ENCODE results near the gene C20orf144.

The C20orf144 gene

DNA sequence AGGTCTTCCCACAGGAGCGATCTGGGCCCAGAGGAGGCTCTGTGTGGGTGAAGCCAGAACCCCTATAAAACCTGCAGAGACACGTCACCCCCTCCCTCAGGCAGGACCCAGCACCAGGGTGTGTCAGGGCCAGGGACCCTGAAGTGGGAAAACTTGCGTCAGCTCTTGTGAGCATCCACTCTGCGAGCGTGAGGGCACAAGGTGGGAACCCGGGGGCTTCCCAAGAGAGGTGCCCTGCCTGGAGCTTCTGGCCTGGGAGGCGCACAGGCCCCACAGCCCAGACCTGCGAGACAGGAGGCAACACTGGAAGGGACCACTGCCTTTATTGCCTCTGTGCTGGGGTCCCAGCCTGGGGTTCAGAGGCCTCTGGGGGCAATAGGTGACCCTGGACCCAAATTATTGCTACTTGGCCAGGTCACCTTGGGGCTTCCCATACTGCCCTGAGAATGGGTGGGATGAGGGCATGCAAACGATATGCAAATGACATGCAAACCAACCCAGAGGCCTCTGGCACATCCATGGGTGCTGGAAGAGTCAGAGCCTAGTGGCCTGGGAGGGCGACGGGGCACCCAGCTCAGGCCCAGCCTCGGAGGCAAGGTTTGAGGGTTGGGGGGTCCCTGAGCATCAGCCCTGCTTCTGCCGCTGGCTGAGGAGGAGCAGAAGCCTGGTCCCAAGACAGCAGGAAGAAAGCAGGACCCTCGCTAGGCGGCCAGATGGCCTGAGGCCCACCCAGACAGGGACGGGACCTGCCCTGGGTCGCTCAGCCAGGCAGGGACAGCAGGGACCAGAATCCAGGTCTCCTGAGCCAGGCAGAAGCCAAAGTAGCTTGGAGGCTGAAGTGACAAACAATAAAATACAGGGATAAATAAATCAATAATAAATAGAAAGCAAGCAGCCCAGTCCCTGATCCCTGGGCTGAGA is 5.1 kb upstream of the C20orf144 start:
- Histone ChIP-seq H3K4me1 (ENCODE audit: control insufficient read depth, insufficient read depth, low read length, poor library complexity, severe bottlenecking) (no peaks in the 10 kb centered on the region), H3K9me3 (ENCODE audit: control insufficient read depth, low read length) (no peaks in the 10 kb centered on the region), H3K36me3 (ENCODE audit: control insufficient read depth, insufficient read depth, low read length) (peaks cover 25% of the 10 kb centered on the region), H3K27ac (ENCODE audit: low read depth, low read length, severe bottlenecking) (no peak overlapping the region), H3K4me3 (ENCODE audit: extremely low read depth, insufficient read depth, low read length, poor library complexity, severe bottlenecking) (no peak overlapping the region)
- 92 to 95% methylated on average over 14 to 15 of the region's 17 CpGs for WGBS, 2 experiments (ENCODE audit: insufficient coverage in 2 of 2)

DNA sequence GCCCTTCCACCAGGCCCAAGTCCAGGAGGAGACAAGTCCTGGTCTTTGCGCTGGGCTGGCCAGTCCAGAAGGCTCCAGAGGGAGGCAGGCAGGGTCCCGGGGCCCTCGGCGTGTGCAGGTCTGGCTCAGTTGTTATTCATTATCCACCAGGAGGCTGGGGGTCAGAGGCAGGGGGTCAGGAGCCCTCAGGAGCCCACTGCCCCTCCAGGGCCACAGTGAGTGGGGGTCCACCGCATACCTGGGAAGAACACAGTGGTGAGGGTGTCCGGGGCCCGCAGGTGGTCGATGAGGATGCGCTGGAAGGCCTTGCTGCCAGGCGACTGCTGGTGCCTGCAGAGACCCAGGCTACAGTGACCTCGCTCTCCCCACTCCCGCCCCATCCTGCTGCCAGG is 4.4 kb upstream of the C20orf144 start:
- H3K4me3 ChIP-seq (ENCODE audit: extremely low read depth, insufficient read depth, low read length, poor library complexity, severe bottlenecking), result no peak overlapping the region
- no peaks in the 10 kb centered on the region for H3K9me3 ChIP-seq (ENCODE audit: control insufficient read depth, low read length)
- no peak overlapping the region for H3K27ac ChIP-seq (ENCODE audit: low read depth, low read length, severe bottlenecking)
- no peaks in the 10 kb centered on the region for H3K4me1 ChIP-seq (ENCODE audit: control insufficient read depth, insufficient read depth, low read length, poor library complexity, severe bottlenecking)
- WGBS, 2 experiments (ENCODE audit: insufficient coverage in 2 of 2), result 95 to 99% methylated on average over 7 to 12 of the region's 12 CpGs
- peaks cover 25% of the 10 kb centered on the region for H3K36me3 ChIP-seq (ENCODE audit: control insufficient read depth, insufficient read depth, low read length)

DNA sequence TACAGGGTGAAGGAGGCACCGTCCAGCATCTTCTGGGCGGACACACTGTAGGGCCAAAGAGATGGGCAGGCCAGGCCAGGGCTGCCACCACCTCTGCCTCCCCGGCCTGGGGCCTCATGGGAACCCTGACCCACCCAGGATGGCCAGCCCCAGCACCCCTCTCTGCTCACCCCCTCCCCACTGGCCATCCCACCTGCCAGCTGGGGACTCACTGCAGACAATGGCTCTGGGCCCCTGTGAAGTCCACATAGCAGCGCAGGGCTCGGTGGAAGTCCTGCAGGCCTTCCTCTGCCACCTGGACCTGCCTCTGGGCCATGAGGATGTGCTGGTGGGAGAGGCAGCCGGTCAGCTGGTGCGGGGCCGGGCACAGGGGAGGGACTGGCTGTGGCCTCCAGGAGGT is 3.6 kb upstream of the C20orf144 start:
- Histone ChIP-seq H3K4me3 (ENCODE audit: extremely low read depth, insufficient read depth, low read length, poor library complexity, severe bottlenecking) (no peak overlapping the region), H3K27ac (ENCODE audit: low read depth, low read length, severe bottlenecking) (no peak overlapping the region), H3K4me1 (ENCODE audit: control insufficient read depth, insufficient read depth, low read length, poor library complexity, severe bottlenecking) (no peaks in the 10 kb centered on the region), H3K9me3 (ENCODE audit: control insufficient read depth, low read length) (no peaks in the 10 kb centered on the region), H3K36me3 (ENCODE audit: control insufficient read depth, insufficient read depth, low read length) (peaks cover 25% of the 10 kb centered on the region)
- 98% methylated on average over 5 to 7 of the region's 8 CpGs for WGBS, 2 experiments (ENCODE audit: insufficient coverage in 2 of 2)

DNA sequence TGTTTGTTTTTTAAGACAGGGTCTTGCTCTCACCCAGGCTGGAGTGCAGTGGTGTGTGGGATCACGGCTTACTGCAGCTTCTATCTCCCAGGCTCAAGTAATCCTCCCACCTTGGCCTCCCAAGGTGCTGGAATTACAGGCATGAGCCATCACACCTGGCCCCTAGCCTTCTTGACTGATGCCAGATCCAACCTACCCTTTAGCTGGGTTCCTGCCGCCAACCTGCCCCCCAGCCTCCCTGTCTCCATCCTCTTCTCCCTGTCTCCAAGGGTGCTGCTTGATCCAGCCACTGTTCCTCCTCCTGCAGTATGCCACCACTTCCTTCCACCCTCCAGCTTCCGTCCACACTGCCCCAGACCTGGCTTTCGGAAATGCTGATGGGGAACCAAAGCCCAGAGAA is 3.2 kb upstream of the C20orf144 start:
- no peak overlapping the region for H3K4me3 ChIP-seq (ENCODE audit: extremely low read depth, insufficient read depth, low read length, poor library complexity, severe bottlenecking)
- WGBS, 2 experiments (ENCODE audit: insufficient coverage in 2 of 2), result 87 to 91% methylated on average over 4 of the region's 4 CpGs

DNA sequence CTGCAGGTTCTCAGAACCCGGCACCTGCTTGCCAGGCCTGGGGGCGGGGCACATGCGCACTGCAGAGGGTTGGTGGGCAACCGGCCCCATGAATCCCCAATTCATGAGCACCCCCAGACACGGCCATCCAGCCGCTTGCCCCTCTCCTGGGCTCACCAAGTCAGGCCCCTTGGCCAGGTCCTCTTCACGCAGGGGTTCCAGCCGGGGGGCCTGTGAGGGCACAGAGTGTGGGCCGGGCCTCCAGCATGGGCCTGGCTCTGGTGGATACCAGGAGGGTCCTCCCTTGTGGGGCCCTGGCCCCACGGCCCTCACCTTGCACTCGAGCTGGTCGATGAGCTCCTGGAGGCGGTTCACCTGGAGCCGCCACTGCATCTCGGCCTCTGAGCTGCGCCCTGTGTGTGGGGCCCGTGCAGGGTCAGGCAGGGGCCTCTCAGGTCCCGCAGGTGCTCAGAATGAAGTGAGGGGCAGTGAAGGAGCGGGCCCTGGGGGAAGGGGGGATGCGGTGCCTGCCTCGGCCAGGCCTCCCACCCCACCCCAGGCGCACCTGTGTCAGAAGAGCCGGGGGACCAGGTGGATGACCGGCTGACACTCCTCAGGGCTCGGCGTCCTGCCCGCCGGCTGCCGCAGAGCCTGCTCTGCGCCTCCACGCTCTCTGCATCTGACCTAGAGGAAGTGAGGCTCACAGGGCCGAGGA is 2.6 kb upstream of the C20orf144 start:
- Histone ChIP-seq H3K27ac (ENCODE audit: low read depth, low read length, severe bottlenecking) (no peak overlapping the region), H3K36me3 (ENCODE audit: control insufficient read depth, insufficient read depth, low read length) (peaks cover 25% of the 10 kb centered on the region), H3K9me3 (ENCODE audit: control insufficient read depth, low read length) (no peaks in the 10 kb centered on the region), H3K4me1 (ENCODE audit: control insufficient read depth, insufficient read depth, low read length, poor library complexity, severe bottlenecking) (peaks cover 3% of the 10 kb centered on the region), H3K4me3 (ENCODE audit: extremely low read depth, insufficient read depth, low read length, poor library complexity, severe bottlenecking) (no peak overlapping the region)
- 95% methylated on average over 24 to 27 of the region's 32 CpGs for WGBS, 2 experiments (ENCODE audit: insufficient coverage in 2 of 2)

More for the DNA sequence above, 3.2 kb upstream of the C20orf144 start:
- no peak overlapping the region for H3K27ac ChIP-seq (ENCODE audit: low read depth, low read length, severe bottlenecking)
- H3K36me3 ChIP-seq (ENCODE audit: control insufficient read depth, insufficient read depth, low read length), result peaks cover 25% of the 10 kb centered on the region
- no peaks in the 10 kb centered on the region for H3K4me1 ChIP-seq (ENCODE audit: control insufficient read depth, insufficient read depth, low read length, poor library complexity, severe bottlenecking)
- no peaks in the 10 kb centered on the region for H3K9me3 ChIP-seq (ENCODE audit: control insufficient read depth, low read length)

DNA sequence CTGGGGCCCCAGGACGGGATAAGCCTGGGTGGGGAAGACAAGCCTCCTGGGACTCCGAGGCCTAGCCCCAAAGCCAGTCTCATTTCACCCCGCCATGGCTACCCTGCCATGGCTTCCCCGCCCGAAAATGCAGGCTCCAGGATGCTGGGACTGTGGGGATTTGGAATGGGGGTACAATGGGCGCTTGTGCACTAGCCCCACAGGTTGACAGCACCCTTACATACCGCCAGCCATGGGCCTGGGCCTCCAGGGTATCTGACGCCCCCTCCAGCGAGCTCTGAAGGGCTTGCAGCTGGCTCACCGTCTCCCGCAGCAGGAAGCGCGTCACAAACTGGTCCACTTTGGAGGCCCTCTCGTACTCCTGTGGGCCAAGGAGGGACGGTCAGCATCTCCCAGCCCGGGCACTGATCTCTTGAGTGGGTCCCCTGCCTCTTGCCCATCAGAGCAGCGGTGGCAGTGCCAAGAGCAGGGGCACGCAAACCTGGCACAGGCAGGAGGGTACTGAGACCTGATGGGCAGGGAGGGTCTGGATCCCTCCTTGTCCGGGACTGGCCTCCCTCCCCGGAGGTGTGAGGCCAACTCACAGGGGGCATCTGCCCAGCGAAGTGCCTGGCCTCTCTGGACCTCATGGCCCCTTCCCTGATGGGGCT is 2.0 kb upstream of the C20orf144 start:
- WGBS, 2 experiments (ENCODE audit: insufficient coverage in 2 of 2), result 94% methylated on average over 18 of the region's 21 CpGs

DNA sequence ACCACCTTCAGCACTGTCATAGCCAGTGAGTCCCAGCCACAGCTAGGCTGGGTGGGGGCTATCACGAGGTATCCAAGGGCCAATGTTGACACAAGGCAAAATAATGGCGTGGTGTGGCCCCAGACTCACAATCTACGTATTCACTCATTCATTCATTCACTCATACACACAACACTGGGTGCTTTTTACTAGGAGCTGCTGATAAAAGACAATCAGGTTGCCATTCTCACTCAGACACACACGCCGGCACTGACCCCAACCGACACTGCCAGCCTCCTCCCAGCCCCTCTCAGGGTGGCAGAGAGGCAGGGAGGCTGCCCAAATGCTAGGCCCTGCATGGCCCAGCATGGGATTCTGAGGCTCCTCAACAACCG is 1.5 kb upstream of the C20orf144 start:
- H3K4me1 ChIP-seq (ENCODE audit: control insufficient read depth, insufficient read depth, low read length, poor library complexity, severe bottlenecking), result peaks cover 3% of the 10 kb centered on the region
- WGBS, 2 experiments (ENCODE audit: insufficient coverage in 2 of 2), result 97 to 98% methylated on average over 7 of the region's 7 CpGs
- H3K9me3 ChIP-seq (ENCODE audit: control insufficient read depth, low read length), result no peaks in the 10 kb centered on the region
- no peak overlapping the region for H3K4me3 ChIP-seq (ENCODE audit: extremely low read depth, insufficient read depth, low read length, poor library complexity, severe bottlenecking)
- no peak overlapping the region for H3K27ac ChIP-seq (ENCODE audit: low read depth, low read length, severe bottlenecking)
- H3K36me3 ChIP-seq (ENCODE audit: control insufficient read depth, insufficient read depth, low read length), result peaks cover 30% of the 10 kb centered on the region

More for the DNA sequence above, 2.0 kb upstream of the C20orf144 start:
- Histone ChIP-seq H3K36me3 (ENCODE audit: control insufficient read depth, insufficient read depth, low read length) (peaks cover 25% of the 10 kb centered on the region), H3K4me3 (ENCODE audit: extremely low read depth, insufficient read depth, low read length, poor library complexity, severe bottlenecking) (no peak overlapping the region), H3K9me3 (ENCODE audit: control insufficient read depth, low read length) (no peaks in the 10 kb centered on the region), H3K27ac (ENCODE audit: low read depth, low read length, severe bottlenecking) (no peak overlapping the region), H3K4me1 (ENCODE audit: control insufficient read depth, insufficient read depth, low read length, poor library complexity, severe bottlenecking) (peaks cover 3% of the 10 kb centered on the region)

DNA sequence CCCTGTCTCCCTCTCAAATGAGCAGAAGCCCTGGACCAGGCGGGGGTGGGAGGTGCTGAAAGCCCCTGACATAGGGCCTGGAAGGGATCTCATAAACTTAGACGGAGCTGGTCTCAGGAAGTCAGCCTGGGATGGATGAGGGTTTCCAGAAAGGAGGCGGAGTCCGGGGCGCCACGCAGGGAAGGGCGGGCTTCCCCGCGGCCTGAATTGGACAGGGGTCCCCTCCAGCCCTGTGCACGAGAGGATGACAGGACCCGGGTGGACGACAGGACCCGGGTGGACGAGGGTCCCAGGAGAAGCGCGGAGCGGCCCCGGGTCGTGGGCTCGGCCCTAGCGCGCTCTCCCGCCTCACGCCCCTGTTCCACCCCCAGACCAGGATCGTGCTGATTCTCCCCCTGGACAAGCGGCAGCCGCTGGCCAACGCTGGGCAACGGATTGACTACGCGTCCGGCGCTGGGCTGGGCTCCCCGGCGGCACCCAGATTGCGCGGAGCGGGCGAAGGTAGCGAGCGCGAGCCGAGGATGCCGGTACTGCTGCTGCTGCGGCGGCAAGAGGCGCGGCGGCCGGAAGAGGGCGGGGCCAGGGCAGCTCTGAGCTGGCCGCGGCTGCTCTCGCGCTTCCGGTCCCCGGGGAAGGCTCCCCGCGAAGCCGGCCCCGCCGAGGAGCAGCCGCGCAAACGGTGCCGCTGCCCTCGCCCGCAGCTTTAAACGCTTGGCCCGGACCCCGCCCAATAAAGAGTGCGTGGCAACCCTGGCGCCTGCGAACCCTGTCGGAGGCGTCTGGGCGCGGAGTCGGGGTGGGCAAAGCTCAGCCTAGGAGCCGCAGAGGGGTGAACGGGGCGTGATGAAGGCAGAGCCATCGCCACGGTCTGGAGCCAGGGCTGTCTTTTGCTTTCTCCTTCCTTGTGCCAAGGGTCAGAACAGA is 1.3 kb downstream of the C20orf144 start:
- WGBS, 2 experiments (ENCODE audit: insufficient coverage in 2 of 2), result 1 to 2% methylated on average over 80 to 84 of the region's 84 CpGs
- Histone ChIP-seq H3K4me1 (ENCODE audit: control insufficient read depth, insufficient read depth, low read length, poor library complexity, severe bottlenecking) (peaks cover 9% of the 10 kb centered on the region), H3K36me3 (ENCODE audit: control insufficient read depth, insufficient read depth, low read length) (peaks cover 21% of the 10 kb centered on the region), H3K9me3 (ENCODE audit: control insufficient read depth, low read length) (no peaks in the 10 kb centered on the region), H3K27ac (ENCODE audit: low read depth, low read length, severe bottlenecking) (peak overlapping the region; percentile 81), H3K4me3 (ENCODE audit: extremely low read depth, insufficient read depth, low read length, poor library complexity, severe bottlenecking) (peak overlapping the region; percentile 74)

DNA sequence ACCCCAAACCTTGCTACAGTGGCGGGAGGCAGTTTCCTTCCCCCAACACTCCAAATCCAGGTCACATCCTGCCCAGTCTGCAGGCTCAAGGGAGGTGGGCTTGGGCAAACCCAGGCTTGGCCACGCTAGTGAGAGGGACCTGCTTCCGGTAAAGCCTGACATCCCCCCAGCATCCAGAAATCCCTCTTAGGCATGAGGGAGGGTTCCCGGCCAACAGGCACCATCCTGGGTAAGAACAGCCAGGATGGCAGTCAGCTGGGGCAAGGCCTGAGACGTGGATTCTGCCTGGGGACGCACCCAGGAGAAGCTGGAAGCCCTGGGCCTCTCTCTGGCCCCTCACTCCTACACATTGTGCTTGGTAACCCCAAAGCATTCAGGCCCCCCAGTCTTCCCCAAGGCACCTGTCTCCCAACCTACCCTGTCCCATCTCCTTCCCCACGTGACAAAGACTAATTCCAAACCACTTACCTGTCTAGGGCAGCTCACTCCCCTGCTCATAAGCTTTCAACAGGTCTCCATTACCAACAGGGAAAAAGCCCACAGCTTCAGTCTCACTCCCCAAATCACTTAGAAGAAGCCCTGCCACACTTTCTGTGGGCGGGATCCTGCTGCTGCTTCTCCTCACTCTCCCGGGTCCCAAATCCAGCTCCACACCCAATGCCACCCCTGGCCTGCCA is 2.1 kb downstream of the C20orf144 start:
- no peaks in the 10 kb centered on the region for H3K9me3 ChIP-seq (ENCODE audit: control insufficient read depth, low read length)
- peaks cover 29% of the 10 kb centered on the region for H3K36me3 ChIP-seq (ENCODE audit: control insufficient read depth, insufficient read depth, low read length)
- H3K4me3 ChIP-seq (ENCODE audit: extremely low read depth, insufficient read depth, low read length, poor library complexity, severe bottlenecking), result peak overlapping the region; percentile 74
- H3K4me1 ChIP-seq (ENCODE audit: control insufficient read depth, insufficient read depth, low read length, poor library complexity, severe bottlenecking), result peaks cover 9% of the 10 kb centered on the region
- peak overlapping the region; percentile 81 for H3K27ac ChIP-seq (ENCODE audit: low read depth, low read length, severe bottlenecking)
- WGBS, 2 experiments (ENCODE audit: insufficient coverage in 2 of 2), result 65 to 73% methylated on average over 7 to 9 of the region's 9 CpGs

All from mesodermal cell (in vitro differentiated cells).